Gastroesophageal sphincter (tissue), 4 donors: ENCODE data around the gene PAK2. TPM values are rescaled to one million over a fixed set of nuclear protein-coding genes. Genes with fewer than 3 reads are reported as not detected.

Source experiments
- ATAC-seq: fragments of 150-250 bp; one replicate; pipeline ENCODE4 v1.9.1; 2016; ENCODE audit warnings: mild to moderate bottlenecking, moderate library complexity
- H3K27ac ChIP-seq, 4 donors: fragments of 200-600 bp; sonication (generic) in 3 of 4; 1 replicate in 3 of 4; 2 replicates in 1 of 4; pipeline ENCODE4 v1.5.1; 2016 to 2019
- H3K27me3 ChIP-seq: fragments of 200-600 bp; sonication (generic); one replicate; pipeline ENCODE4 v1.5.1; 2019
- H3K36me3 ChIP-seq, 2 donors: fragments of 200-600 bp; sonication (generic); one replicate each; pipeline ENCODE4 v1.5.1; 2019; ENCODE audit warnings: control low read depth in 1 of 2
- H3K4me1 ChIP-seq, 3 donors: fragments of 200-600 bp; sonication (generic); 1 replicate in 2 of 3; 2 replicates in 1 of 3; pipeline ENCODE4 v1.5.1; 2016 to 2019; ENCODE audit warnings: control low read depth in 2 of 3
- H3K4me3 ChIP-seq, 2 donors: fragments of 200-600 bp; sonication (generic); one replicate each; pipeline ENCODE4 v1.5.1; 2019; ENCODE audit warnings: mild to moderate bottlenecking in 1 of 2, moderate library complexity in 1 of 2
- H3K9me3 ChIP-seq, 3 donors: fragments of 200-600 bp; sonication (generic); one replicate each; pipeline ENCODE4 v1.5.1; 2017 to 2019; ENCODE audit warnings: control low read depth in 2 of 3
- EP300 ChIP-seq: sonication (generic); formaldehyde crosslinking; IDR thresholded peaks from one replicate; pipeline ENCODE4 v1.6.1; 2017; ENCODE audit warnings: antibody characterized with exemption, mild to moderate bottlenecking
- POLR2A ChIP-seq, 2 donors: fragments of 450-650 bp; IDR thresholded peaks; one replicate each; pipeline ENCODE4 v1.6.1; 2017; ENCODE audit warnings: antibody characterized with exemption in 2 of 2, mild to moderate bottlenecking in 2 of 2, moderate library complexity in 1 of 2
- POLR2AphosphoS5 ChIP-seq: sonication (generic); formaldehyde crosslinking; IDR thresholded peaks from one replicate; pipeline ENCODE4 v1.6.1; 2017; ENCODE audit warnings: antibody characterized with exemption
- WGBS, 2 donors: methylation state at CpG; one replicate each; pipeline ENCODE4 v1.1.5; 2018; ENCODE audit warnings: low coverage in 1 of 2; 5-methylcytosine and 5-hydroxymethylcytosine counted together
- total RNA-seq, 4 donors: library from RNA; depleted of rRNA; stranded (reverse); fragments of >200 nt; gene quantifications; one replicate each; pipeline ENCODE4 v1.1.0, GENCODE V29; 2016
- TF ChIP-seq, protein P1 (sequence below), 4 experiments: fragments of 200-600 bp in 2 of 4; fragments of 450-650 bp in 2 of 4; sonication (generic) in 1 of 4; IDR thresholded peaks; one replicate each; pipeline ENCODE4 v1.5.1; 2017 to 2019; ENCODE audit warnings: antibody characterized with exemption in 4 of 4, mild to moderate bottlenecking in 2 of 4, moderate library complexity in 2 of 4

Gene PAK2
- total RNA-seq, 4 donors from 2014 or later = 46.5 to 69.5 (median 61.8) TPM

DNA sequence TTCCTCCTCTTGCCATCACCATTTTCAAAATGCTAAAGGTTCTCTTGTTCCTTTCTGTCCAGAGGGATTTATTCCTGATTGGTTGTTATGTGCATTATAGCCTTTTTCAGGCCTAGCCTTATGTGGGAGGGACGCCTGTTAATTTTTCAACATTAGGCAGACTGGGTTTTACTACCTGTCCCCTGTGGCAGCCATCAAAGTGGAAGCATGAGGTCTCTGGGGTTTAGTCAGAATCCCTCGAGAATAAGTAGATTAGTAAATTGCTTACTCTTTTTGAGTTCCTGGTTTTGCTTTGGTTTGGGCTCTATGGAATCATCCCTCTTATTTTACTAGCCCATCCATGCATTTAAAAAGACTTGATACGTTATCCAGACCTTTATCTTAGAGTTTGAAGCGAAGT, 32.4 kb downstream of the PAK2 start:
- 75 to 88% methylated on average over 3 to 4 of the region's 4 CpGs for WGBS, 2 donors
- H3K4me1 ChIP-seq = peaks cover 0 to 58% (median 7%) of the 10 kb centered on the region in 3 donors
- no peak overlapping the region for H3K4me3 ChIP-seq

GRCh38 chr3:196772897-196773296, 33.2 kb downstream of the PAK2 start:
- 65 to 80% methylated on average over 5 to 6 of the region's 6 CpGs for WGBS, 2 donors
- TF ChIP-seq POLR2A (IDR thresholded peaks at IDR 0.05) (no peak), POLR2AphosphoS5 (no peak), EP300 (no peak)
- TF ChIP-seq, protein P1, sequence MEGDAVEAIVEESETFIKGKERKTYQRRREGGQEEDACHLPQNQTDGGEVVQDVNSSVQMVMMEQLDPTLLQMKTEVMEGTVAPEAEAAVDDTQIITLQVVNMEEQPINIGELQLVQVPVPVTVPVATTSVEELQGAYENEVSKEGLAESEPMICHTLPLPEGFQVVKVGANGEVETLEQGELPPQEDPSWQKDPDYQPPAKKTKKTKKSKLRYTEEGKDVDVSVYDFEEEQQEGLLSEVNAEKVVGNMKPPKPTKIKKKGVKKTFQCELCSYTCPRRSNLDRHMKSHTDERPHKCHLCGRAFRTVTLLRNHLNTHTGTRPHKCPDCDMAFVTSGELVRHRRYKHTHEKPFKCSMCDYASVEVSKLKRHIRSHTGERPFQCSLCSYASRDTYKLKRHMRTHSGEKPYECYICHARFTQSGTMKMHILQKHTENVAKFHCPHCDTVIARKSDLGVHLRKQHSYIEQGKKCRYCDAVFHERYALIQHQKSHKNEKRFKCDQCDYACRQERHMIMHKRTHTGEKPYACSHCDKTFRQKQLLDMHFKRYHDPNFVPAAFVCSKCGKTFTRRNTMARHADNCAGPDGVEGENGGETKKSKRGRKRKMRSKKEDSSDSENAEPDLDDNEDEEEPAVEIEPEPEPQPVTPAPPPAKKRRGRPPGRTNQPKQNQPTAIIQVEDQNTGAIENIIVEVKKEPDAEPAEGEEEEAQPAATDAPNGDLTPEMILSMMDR (IDR thresholded peaks at IDR 0.05) = no peak
- no peak for ATAC-seq
- Histone ChIP-seq H3K27me3 (no peaks in the 10 kb centered on the region), H3K4me1 (peaks cover 0 to 66% (median 7%) of the 10 kb centered on the region in 3 donors), H3K4me3 (no peak overlapping the region), H3K9me3 (no peaks in the 10 kb centered on the region), H3K27ac (peak overlapping the region in 2 of 4 donors; percentile 3 to 27), H3K36me3 (no peaks in the 10 kb centered on the region)

More for the DNA sequence above, 32.4 kb downstream of the PAK2 start:
- ATAC-seq = no peak
- Histone ChIP-seq H3K9me3 (no peaks in the 10 kb centered on the region), H3K27ac (peak overlapping the region in 1 of 4 donors; percentile 3), H3K36me3 (no peaks in the 10 kb centered on the region), H3K27me3 (no peaks in the 10 kb centered on the region)
- no peak for TF ChIP-seq POLR2AphosphoS5
- TF ChIP-seq EP300 = no peak
- TF ChIP-seq, protein P1 (IDR thresholded peaks at IDR 0.05) = no peak
- no peak for TF ChIP-seq POLR2A (IDR thresholded peaks at IDR 0.05)

DNA sequence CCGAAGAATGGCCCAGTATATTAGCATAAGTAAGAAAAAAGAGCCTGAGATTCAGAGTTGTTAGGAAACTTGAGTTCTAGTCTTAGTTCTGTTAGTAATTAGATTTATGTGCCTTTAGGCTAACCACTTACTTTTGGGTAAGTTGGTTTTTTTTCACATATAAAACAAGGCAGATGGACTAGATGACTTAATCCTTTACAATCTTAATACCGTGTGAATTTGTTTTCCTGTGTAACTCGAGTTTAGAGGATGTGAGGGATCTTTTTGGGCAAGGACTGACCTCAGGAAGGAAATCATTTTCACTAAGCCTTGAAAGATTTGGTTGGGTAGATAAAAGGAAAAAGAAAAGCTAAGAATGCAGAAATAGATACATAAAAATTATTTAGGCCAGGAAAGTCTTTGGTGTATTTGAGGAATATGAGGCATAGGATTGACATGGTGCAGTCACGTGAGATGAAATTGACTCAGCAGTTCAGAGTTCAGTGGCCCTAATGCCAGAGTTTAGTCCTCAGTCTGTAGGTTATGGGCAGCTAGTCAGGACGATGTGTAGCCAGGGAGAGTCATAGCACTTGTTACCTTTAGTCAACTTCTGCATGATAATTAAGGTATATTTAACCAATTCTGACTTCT, 34.6 kb downstream of the PAK2 start:
- ATAC-seq = no peak
- H3K4me3 ChIP-seq = no peak overlapping the region
- H3K27me3 ChIP-seq = no peaks in the 10 kb centered on the region
- H3K36me3 ChIP-seq = no peaks in the 10 kb centered on the region
- peak overlapping the region in 1 of 4 donors; percentile 27 for H3K27ac ChIP-seq
- WGBS, 2 donors = 53 to 66% methylated on average over 5 of the region's 5 CpGs
- TF ChIP-seq, protein P1 (IDR thresholded peaks at IDR 0.05) = no peak
- TF ChIP-seq POLR2AphosphoS5 = no peak
- TF ChIP-seq POLR2A (IDR thresholded peaks at IDR 0.05) = no peak
- TF ChIP-seq EP300 = no peak
- H3K4me1 ChIP-seq = peaks cover 0 to 80% (median 7%) of the 10 kb centered on the region in 3 donors
- H3K9me3 ChIP-seq = no peaks in the 10 kb centered on the region

GRCh38 chr3:196774848-196775422, 35.3 kb downstream of the PAK2 start:
- H3K27ac ChIP-seq = no peak overlapping the region
- H3K4me3 ChIP-seq = no peak overlapping the region
- TF ChIP-seq, protein P1 (IDR thresholded peaks at IDR 0.05) = no peak
- TF ChIP-seq POLR2A (IDR thresholded peaks at IDR 0.05) (no peak), EP300 (no peak), POLR2AphosphoS5 (no peak)
- no peaks in the 10 kb centered on the region for H3K27me3 ChIP-seq
- peaks cover 0 to 87% (median 7%) of the 10 kb centered on the region in 3 donors for H3K4me1 ChIP-seq
- H3K9me3 ChIP-seq = no peaks in the 10 kb centered on the region
- H3K36me3 ChIP-seq = no peaks in the 10 kb centered on the region
- WGBS, 2 donors = 84 to 87% methylated on average over 6 of the region's 6 CpGs
- ATAC-seq = no peak

- no peak overlapping the region for H3K27ac ChIP-seq
- 79 to 83% methylated on average over 6 to 9 of the region's 9 CpGs for WGBS, 2 donors
- peaks cover 0 to 90% (median 7%) of the 10 kb centered on the region in 3 donors for H3K4me1 ChIP-seq
- TF ChIP-seq EP300 (no peak), POLR2AphosphoS5 (no peak), POLR2A (IDR thresholded peaks at IDR 0.05) (no peak)
- TF ChIP-seq, protein P1 (IDR thresholded peaks at IDR 0.05) = no peak
- peaks cover 0 to 6% of the 10 kb centered on the region in 2 donors for H3K36me3 ChIP-seq
- no peaks in the 10 kb centered on the region for H3K27me3 ChIP-seq
- H3K9me3 ChIP-seq = no peaks in the 10 kb centered on the region
- no peak for ATAC-seq
- H3K4me3 ChIP-seq = no peak overlapping the region
These were observed 36.3 kb downstream of the PAK2 start for GRCh38 chr3:196775938-196776337.
